Pericardium fibroblast (primary cell): Measurements from ENCODE around the gene SFXN4. TPM values are rescaled to one million over a fixed set of nuclear protein-coding genes. Genes with fewer than 3 reads are reported as not detected.

Source experiments
- total RNA-seq: library from RNA; depleted of rRNA; stranded (reverse); fragments of >200 nt; gene quantifications from 2 replicates; pipeline ENCODE4 v1.2.3, GENCODE V29; 2015

Gene SFXN4, protein sequence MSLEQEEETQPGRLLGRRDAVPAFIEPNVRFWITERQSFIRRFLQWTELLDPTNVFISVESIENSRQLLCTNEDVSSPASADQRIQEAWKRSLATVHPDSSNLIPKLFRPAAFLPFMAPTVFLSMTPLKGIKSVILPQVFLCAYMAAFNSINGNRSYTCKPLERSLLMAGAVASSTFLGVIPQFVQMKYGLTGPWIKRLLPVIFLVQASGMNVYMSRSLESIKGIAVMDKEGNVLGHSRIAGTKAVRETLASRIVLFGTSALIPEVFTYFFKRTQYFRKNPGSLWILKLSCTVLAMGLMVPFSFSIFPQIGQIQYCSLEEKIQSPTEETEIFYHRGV
- 9.1 and 19.6 TPM in 2 replicates for total RNA-seq

DNA sequence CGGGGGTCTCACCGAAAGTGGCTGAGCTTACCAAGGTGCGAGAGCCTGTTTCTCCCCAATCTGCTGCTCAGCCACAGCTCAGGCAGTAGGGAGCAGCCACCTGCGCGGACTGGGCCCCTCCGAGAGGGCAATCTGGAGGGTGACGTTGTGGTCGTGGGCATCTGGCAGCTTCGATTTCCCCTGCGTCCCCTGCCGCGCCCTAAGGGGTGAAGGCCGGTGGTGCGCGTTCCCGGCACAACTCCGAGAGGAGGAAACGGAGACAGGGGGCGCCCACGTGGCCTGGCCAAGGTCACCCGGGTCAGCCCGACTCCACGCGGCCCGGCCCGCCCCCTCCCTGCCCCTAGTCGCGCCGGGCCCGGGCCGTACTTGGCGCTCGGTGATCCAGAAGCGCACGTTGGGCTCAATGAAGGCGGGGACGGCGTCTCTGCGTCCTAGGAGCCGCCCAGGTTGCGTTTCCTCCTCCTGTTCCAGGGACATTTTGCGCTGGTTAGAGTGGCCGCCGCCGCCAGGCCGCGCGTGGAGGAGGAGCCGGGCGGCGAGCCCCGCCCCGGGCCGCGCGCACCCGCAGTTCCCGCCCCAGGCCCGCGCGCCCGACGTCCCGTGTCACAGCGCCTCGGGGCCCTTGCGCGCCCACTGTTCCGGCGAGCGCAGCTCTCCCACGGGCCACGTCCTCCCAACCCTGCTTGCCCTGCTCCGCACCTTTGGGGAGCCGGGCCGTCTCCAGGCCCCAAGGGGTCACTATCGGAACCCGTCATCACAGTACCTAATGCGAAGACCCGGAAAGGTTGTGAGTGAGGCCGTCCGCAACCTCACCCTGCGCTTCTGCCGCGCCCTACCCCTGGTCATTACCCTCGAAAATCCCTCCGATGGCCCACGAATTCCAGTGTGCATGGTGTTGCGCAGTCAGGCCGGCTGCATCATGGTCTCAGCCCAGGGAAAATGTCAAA lies at the start of gene SFXN4:
SFXN4 (minus strand) TSS at position 544 of the 947 bp plus-strand sequence; CDS start at position 477, 67 bp downstream.

DNA sequence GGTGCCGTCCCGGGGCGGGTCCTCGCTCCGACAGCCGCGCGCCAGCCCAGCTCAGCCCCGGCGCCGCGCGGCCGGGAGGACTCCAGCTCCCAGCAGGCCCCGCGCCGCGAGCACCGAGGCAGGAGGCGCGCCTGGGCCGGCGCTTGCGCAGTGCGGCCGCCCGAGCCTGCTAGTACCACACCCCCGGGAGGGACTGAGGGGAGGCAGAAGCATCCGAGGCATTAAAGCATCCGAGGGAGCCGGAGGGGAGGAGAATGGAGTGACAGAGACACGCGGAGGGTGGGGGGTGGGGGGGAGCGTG lies 41.8 kb upstream of the SFXN4 start, which contains the start of gene GRK5:
GRK5 (plus strand) TSS at position 206 of the 301 bp plus-strand sequence. CDS start 347 bp downstream, outside the sequence.

DNA sequence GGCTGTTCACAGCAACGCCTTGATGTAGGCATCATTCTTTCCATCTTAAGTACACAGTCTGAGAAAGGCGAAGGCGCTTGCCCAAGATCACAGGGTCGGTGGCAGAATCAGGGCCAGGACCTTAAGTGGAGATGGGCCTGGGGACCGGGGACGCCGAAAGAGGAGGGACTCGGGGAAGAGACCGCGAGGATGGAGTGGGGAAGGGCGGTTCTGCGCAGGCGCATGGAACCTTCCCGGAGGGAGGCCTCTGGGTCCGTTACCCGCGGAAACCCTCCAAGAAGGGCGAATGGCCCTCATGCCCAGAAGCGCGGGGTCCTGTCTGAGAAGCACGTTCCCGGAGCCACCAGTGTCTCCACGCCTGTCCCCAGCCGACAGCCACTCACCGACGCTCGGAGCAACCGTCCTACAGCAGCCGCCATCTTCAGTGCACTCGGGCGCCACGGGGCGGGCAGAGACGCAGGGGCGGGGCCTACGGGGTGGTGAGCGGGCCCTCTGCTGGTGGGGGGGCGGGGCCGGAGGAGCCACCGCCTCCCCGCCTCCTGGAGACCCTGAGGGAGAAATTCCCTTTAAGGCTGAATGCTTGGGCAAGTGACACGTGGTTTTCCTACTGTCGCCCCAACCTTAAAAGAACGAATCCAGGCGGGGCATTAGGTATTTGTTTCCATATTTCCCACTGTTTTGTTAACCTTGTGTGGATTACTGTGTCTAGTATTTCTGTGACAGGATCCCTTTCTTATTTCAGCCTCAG lies 13.0 kb upstream of the SFXN4 start, which contains the start of gene PRDX3:
PRDX3 (minus strand) TSS at position 441 of the 748 bp plus-strand sequence; CDS start at position 419, 22 bp downstream.

GRCh38 chr10:119103903-119104653 lies 61.4 kb downstream of the SFXN4 start, which contains the start of gene DENND10:
Gene DENND10, plus strand, starts transcription at chr10:119104113. Its CDS starts 30 bp downstream, at chr10:119104143.

Other genes starting within 250 kb of the SFXN4 start
- 5.2 and 6.0 TPM in 2 replicates for gene NANOS1, start 136.0 kb downstream of the SFXN4 start, total RNA-seq
- gene EIF3A, start 84.9 kb downstream of the SFXN4 start, total RNA-seq = 64.4 and 78.4 TPM in 2 replicates
- gene DENND10, start 61.6 kb downstream of the SFXN4 start, total RNA-seq = 64.3 and 77.7 TPM in 2 replicates
- 119 and 137 TPM in 2 replicates for gene PRDX3, start 13.1 kb upstream of the SFXN4 start, total RNA-seq
- 19.2 and 34.2 TPM in 2 replicates for gene GRK5, start 41.9 kb upstream of the SFXN4 start, total RNA-seq